Stimulated activated CD4-positive, alpha-beta T cell treated with anti-CD3 and anti-CD28 coated beads, Interleukin-4, amount 100 ng/mL, for 4 hours (primary cell): ENCODE results near the gene COQ10B.
"Not testable (repeated sequence)": the region's sequence is repeated elsewhere in the genome, so short reads cannot be mapped to it uniquely, and the experiment has no call there.

Experiments used
- DNase-seq, 2 experiments: peaks; one replicate each; pipeline ENCODE4 v3.0.0-alpha.2; 2020

The COQ10B gene

GRCh38 chr2:197453123-197453913 lies at the start of gene COQ10B:
TSS of gene COQ10B (plus strand) at chr2:197453552. CDS start at chr2:197453561, 9 bp downstream.
- peak; percentile 92 to 99 for DNase-seq

- DNase-seq = no peak
These were observed 47.8 kb upstream of the COQ10B start for GRCh38 chr2:197405582-197405981.

DNA sequence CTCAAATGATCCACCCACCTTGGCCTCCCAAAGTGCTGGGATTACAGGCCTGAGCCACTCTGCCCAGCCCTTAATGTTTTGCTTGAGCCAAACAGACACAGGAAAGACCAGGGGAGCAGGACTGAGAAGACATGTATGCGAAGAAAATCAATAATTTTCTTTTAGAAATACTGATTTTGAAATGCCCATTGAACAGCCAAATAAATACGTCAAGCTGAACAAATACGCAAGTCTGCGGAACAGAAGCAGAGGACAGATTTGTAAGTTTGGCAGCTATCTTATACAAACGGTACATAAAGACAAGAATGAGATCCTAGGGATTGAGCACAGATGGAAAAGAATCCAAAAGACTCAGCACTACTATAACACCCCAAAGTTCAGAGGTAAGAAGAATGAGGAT lies 39.3 kb upstream of the COQ10B start:
- no peak for DNase-seq

- no peak for DNase-seq
These were observed 38.8 kb upstream of the COQ10B start for GRCh38 chr2:197414515-197414914.

DNA sequence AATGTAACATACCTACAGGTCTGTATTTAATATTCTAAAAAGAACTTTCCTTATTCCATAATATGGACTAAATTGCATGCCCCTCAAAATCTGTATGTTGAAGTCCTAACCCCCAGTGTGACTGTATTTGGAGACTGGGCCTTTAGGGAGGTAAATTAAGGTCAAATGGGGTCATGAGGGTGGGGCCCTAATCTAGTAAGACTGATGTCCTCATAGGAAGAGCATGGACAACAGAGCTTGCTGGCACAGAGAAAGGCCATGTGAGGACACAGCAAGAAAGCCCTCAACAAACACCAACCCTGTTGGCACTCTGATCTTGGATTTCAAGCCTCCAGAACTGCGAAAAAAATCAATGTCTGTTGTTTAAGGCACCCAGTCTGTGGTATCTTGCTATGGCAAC lies 37.1 kb upstream of the COQ10B start:
- DNase-seq = no peak

DNA sequence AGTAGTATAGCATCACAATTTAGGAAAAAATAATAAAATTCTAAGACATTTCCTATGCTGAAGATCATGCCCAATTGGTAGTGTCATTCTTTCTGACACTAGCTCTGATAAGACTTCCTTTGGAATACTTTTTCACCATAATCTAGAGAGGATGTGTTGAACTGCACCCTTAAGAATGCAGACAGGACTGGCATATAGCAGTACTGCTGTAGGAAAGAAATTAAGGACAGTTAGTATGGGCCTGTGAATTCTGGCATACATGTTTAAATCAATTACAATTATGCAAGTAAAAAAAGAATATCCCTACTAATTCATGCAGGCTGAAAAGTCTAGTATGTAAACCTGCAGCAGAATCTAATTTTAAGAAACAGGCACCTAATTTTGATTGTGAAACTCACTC lies 33.9 kb upstream of the COQ10B start:
- DNase-seq = no peak

GRCh38 chr2:197423307-197423706 lies 30.0 kb upstream of the COQ10B start:
- no peak for DNase-seq

DNA sequence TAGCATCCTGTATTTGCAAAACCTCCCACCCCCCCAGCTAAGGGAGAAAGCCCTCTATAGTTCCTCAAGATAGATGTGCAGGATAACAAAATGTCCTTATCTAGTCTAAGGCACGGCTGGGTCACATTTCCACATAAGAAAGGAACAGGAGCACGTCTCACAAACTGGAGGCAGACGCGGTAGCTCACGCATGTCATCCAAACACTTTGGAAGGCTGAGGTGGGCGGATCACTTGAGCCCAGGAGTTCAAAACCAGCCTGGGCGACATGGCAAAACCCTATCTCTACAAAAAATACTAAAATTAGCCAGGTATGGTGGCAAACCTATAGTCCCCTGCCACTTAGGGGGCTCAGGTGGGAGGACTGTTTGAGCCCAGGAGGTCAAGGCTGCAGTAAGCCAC lies 27.8 kb upstream of the COQ10B start:
- no peak for DNase-seq

DNA sequence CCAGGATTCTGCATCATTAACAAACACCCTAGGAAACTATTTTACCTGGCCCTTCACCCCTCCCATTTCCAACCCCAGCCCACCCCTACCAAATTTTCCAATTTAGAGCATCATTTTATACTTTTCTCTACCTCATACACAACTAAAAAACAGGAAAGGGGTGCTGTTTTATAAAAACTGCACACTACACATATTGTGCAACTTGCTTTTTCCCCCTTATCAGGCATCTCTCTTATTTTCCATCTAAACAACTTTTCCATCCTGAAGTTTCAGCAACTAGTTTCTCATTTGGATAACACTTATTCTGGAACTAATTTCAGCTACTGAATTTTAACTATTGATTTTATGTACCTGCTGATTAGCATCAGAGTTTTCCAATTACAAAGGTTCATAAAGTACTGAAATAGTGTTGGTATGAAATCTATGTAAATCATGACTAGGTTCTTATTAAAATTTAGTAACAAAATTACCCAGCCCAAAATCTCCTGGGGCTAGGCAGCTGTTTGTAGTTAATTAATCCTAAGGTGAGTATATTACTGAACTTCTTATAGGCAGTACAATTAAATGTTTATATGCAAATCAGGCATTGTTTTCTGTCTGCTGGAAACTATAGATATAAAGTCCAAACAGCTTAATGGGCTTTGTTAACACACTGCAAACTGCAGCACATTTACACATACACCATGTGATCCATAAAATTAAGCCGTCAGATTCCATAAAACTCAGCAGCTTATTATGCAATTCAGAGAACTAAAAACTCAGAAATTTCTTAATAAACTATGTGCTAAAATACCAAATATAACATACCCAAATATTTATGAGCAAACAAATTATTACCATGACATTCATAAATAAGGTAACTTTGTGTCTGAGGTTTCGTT lies 26.4 kb upstream of the COQ10B start:
- no peak for DNase-seq

- DNase-seq = no peak
These were observed 25.4 kb upstream of the COQ10B start for GRCh38 chr2:197427986-197428385.

- DNase-seq = no peak
These were observed 21.5 kb upstream of the COQ10B start for GRCh38 chr2:197431858-197432257.

- DNase-seq = not testable (repeated sequence)
These were observed 20.8 kb upstream of the COQ10B start for GRCh38 chr2:197432527-197432926.

DNA sequence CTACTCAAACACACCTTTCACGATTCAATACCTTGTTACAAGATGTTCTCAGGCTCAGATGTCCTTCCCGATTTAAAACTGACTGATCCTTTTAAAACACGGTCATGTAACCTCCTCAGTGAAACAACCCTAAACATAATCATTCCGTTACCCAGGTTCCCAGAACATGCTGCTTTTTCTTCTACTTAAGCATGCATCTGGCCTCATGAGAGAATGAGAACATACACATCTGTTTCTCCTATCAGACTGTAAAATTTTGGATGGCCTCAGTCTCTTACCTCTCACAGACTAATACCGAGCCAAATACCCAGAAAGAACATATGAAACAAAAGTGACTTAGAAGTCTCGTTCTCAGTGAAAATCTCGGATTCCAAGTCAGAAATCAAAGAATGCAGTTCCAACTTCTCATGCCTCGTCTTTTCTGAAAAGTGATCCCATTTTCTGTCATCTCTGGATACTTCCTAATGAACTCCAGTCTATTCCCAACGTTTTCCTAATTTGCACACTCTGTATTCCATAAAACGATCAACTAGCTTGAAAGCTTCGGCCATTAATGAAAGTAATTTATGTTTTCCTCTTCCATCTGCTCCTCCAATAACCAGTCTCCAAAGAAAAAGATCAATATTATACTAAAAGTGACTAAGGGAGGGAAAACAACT lies 19.4 kb upstream of the COQ10B start:
- no peak for DNase-seq

DNA sequence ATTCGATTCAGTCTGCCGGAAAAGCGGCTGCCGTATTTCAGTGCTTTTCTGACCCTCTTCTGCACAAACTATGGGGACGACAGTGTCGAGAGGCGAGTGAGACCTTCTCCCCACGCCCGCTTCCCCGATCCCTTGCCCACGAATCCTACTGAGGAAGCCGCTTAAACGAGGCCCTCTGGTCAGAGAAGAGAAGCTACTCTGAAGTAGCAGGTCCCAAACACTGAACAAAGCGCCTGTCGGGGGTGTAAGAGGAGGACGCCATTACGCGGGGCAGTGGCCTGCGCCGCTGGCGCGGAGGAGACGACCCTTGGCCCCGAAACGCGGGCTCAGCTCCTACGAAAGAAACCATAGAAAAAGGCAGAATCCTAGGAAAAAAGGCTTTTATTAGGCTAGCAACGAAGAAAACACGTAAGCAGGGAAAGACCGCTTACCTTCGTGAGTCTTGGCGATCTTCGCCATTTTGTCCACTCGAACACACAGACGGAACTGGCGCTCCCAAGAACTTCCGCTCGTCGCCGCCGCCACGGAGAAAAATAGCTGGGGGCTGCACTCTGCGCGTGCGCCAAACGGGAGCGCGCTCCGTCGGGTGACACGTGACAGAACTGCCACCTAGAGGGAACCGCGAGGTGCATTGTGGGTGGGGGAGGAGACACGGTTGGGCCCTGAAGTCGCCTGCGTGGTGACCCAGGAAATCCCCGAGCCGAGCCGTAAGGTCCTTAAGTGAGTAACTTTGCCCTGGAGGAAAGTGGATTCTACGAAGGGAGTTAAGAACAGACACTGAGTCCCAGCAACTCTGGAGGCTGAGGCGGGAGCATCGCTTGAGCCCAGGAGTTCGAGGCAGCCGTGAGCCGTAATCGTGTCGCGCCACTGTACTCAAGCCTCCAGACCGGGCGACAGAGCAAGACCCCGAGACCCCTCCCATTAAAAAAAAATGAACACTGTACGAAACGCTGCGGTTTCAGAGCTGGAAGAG lies 18.5 kb upstream of the COQ10B start, which contains the start of gene SF3B1:
TSS of gene SF3B1 (minus strand) at position 488 of the 973 bp plus-strand sequence. CDS start at position 459, 29 bp downstream.
- peak; percentile 97 to 99 for DNase-seq

DNA sequence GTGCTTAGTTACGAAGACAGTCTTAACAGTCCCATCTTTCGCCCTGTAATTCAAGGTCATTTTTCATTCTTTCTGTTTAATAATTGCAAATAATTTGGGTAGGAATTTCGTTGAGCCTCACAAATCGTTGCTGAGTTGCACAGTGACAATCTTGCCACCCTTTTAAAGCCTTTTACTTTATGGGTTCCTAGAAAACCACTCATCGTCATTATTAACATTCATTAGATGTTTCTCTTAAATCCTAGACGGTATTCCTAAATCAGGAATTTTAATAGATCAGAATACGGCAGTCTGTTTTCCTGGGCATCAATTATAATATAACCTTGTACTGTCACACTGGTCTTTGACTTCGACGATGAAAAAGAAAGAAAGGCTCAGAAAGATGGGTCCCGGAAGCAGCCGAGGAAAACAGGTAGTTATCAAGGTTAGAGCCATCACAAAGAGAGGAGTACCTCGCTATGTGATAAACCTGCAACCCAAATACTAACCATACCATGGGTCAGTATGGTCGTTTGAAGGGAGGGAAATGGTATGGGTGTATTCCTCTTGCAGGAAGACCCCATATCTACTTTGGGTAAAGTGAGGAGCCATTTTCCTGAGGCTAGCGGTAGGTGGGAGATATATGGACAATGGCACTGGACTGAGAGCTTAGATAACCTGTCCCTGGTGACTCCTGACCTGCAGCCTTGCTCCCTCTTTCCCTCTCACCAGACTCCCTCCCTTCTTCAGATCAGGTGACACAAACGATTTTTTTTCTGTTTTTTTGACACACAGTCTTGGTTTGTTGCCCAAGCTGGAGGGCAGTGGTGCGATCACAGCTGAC lies 17.5 kb upstream of the COQ10B start:
- DNase-seq = no peak

DNA sequence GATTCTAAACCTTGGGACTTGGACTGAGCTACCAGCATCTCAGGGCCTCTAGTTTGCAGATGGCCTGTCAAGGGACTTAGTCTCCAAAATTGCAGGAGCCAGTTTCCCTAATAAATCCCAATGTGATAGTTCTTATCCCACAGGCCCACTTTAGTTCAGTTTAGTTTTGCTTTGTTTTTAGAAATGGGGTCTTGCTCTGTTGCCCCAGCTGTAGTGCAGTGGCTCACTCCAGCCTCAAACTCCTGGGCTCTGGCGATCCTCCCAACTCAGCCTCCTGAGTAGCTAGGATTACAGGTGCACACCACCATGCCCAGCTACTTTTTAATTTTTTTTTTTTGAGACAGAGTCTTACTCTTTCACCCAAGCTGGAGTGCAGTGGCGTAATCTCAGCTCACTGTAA lies 16.0 kb upstream of the COQ10B start:
- DNase-seq = no peak

DNA sequence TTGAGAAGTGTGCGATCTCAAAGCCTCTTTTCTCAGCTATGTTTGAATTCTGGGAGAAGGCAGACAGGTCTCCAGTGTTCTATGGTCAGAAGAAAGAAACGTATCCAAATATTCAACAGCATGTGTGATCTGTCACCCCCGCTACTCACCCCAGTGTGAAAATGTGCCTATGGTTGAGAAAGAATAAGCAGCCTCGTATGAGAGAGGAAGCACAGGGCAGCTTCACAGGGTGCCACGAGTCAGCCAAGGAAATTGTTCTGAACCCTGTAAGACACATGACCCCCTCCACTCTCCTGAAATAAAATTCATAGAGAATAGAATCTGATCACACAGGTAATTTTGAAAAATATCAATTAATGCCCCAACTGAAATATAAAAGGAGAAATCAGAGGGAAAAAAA lies 10.5 kb upstream of the COQ10B start:
- no peak for DNase-seq

DNA sequence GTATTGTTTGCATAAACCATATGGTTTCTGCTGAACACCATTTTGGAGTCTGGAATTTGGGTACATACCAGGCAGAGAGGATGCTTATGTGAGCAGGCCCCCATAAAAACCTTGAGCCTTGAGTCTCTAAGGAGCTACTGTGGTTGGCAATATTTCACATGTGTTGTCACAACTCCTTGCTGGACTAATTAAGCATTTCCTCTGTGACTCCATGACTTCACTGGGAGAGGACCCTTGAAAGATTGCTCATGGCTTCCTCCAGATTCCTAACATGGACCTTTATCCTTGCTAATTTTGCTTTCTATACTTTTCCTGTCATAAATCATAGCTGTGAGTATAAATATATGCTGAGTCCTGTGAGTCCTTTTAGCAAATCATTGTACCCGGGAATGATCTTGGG lies 7.6 kb upstream of the COQ10B start:
- DNase-seq = no peak

DNA sequence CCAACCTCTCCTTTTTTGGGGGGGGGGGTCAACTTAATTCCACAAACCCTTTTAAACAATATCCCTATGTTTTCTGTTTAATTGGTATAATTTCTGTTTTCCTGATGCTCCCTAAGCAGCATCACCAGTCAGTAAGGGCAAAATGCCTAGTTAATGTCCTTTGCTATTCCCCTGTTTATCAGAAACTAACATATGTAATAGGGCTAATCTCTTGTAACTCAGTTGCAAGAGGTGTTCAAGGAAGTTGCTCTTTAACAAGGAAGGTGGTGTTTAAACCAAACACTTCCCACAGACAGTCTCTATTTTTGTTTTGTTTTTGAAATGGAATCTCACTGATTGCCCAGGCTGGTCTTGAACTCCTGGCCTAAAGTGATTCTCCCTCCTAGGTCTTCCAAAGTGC lies 6.5 kb upstream of the COQ10B start:
- DNase-seq = no peak

DNA sequence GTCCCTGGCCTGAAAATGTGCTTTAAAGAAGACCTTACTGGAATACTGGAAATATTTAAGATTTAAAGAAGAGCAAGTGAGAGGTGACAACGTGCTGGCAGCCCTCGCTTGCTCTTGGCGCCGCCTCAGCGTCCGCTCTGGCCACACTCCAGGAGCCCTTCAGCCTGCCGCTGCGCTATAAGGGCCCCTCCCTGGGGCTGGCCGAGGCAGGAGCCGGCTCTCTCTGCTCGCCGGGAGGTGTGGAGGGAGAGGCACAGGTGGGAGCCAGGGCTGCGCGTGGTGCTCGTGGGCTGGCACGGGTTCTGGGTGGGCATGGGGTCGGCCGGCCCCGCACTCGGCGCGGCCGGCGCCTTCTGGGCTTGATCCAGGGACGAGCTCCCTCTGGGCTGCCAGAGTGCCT lies 2.9 kb upstream of the COQ10B start:
- no peak for DNase-seq

DNA sequence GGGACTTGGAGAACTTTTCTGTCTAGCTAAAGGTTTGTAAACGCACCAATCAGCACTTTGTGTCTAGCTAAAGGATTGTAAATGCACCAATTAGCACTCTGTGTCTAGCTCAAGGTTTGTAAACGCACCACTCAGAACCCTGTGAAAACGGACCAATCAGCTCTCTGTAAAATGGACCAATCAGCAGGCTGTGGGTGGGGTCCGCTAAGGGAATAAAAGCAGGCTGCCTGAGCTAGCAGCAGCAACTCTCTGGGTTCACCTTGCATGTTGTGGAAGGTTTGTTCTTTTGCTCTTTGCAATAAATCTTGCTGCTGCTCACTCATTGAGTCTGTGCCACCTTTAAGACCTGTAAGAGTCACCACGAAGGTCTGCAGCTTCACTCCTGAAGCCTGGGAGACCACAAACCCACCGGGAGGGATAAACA lies 2.4 kb upstream of the COQ10B start:
- DNase-seq = not testable (repeated sequence)
